Ishikawa (cell line): ENCODE data around the gene FOXO3.

Source experiments
- CEBPB ChIP-seq: IDR thresholded peaks from 2 replicates; pipeline ENCODE4 v1.6.1; 2012
- CREB1 ChIP-seq: IDR thresholded peaks from 2 replicates; pipeline ENCODE4 v1.6.1; 2012; ENCODE audit warnings: low read depth
- EGR1 ChIP-seq: IDR thresholded peaks from 2 replicates; pipeline ENCODE4 v1.6.1; 2012
- EP300 ChIP-seq: IDR thresholded peaks from 2 replicates; pipeline ENCODE4 v1.6.1; 2012; ENCODE audit warnings: borderline replicate concordance
- FOXM1 ChIP-seq: IDR thresholded peaks from 2 replicates; pipeline ENCODE4 v1.6.1; 2012; ENCODE audit warnings: low read depth, borderline replicate concordance
- RAD21 ChIP-seq: IDR thresholded peaks from 2 replicates; pipeline ENCODE4 v1.6.1; 2012; ENCODE audit warnings: low read depth
- REST ChIP-seq: IDR thresholded peaks from 2 replicates; pipeline ENCODE4 v1.6.1; 2012; ENCODE audit warnings: low read depth, mild to moderate bottlenecking
- TAF1 ChIP-seq: IDR thresholded peaks from 2 replicates; pipeline ENCODE4 v1.6.1; 2012; ENCODE audit warnings: low read depth, mild to moderate bottlenecking
- TCF12 ChIP-seq: IDR thresholded peaks from 2 replicates; pipeline ENCODE4 v1.6.1; 2012; ENCODE audit warnings: low read depth
- TEAD4 ChIP-seq: IDR thresholded peaks from 2 replicates; pipeline ENCODE4 v1.6.1; 2012
- USF1 ChIP-seq: IDR thresholded peaks from 2 replicates; pipeline ENCODE4 v1.6.1; 2012
- YY1 ChIP-seq: IDR thresholded peaks from 2 replicates; pipeline ENCODE4 v1.6.1; 2012; ENCODE audit warnings: low read depth
- ZBTB7A ChIP-seq: IDR thresholded peaks from 2 replicates; pipeline ENCODE4 v1.6.1; 2012; ENCODE audit warnings: low read depth
- TF ChIP-seq, protein P1 (sequence below): IDR thresholded peaks from 2 replicates; pipeline ENCODE4 v1.6.1; 2012

DNA sequence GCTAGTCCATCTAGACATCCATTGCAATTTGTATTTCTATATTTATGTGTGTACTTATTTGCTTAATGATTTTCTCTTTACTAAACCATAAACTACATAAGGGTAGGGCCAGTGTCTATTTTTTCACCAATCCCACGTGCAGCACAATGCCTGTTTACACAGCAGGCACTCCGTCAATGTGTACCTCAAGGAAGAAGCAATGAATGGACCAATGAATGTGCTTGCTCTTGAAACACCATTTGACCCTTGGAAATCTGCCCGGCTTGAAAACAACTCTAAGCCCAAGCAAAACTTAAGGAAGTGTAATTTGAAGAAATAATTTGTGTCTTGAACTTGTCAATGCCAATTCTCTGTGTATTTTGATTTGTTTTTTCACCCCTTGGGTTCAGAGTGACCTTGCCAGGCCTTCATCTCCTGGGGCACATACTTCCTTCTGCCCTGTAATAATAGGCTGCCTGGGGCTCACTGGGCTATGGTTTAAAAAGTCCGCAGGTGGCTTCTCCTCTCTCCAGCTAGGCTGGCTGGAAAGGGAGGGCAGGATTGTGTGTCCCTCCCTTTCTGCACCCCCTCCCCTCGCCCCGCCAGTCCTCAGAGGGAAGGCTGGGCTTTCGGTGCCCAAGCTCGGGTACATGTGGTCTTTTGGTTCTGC lies 146.7 kb downstream of the FOXO3 start:
- no peak for TF ChIP-seq CREB1
- TF ChIP-seq FOXM1 = no peak
- TF ChIP-seq EGR1 = no peak
- TF ChIP-seq TCF12 = peak; percentile 56; the same call in 1 of the 2 replicates
- TF ChIP-seq, protein P1, sequence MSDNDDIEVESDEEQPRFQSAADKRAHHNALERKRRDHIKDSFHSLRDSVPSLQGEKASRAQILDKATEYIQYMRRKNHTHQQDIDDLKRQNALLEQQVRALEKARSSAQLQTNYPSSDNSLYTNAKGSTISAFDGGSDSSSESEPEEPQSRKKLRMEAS = peak; percentile 64
- TF ChIP-seq TAF1 = no peak
- no peak for TF ChIP-seq REST
- no peak for TF ChIP-seq TEAD4
- TF ChIP-seq RAD21 = no peak
- TF ChIP-seq YY1 = no peak
- no peak for TF ChIP-seq EP300
- TF ChIP-seq CEBPB = no peak
- no peak for TF ChIP-seq ZBTB7A
- TF ChIP-seq USF1 = no peak
